HG03432 (cell line): Measurements from ENCODE around the gene SOD3.

Experiments
- ATAC-seq: cut with Tn5 transposase; IDR thresholded peaks from one replicate; pipeline ENCODE4 v1.9.1; 2021; ENCODE audit warnings: mild to moderate bottlenecking, moderate library complexity; ENCODE audit not compliant: unreplicated experiment

The SOD3 gene

GRCh38 chr4:24774452-24774851 lies 20.9 kb upstream of the SOD3 start:
- no peak for ATAC-seq

DNA sequence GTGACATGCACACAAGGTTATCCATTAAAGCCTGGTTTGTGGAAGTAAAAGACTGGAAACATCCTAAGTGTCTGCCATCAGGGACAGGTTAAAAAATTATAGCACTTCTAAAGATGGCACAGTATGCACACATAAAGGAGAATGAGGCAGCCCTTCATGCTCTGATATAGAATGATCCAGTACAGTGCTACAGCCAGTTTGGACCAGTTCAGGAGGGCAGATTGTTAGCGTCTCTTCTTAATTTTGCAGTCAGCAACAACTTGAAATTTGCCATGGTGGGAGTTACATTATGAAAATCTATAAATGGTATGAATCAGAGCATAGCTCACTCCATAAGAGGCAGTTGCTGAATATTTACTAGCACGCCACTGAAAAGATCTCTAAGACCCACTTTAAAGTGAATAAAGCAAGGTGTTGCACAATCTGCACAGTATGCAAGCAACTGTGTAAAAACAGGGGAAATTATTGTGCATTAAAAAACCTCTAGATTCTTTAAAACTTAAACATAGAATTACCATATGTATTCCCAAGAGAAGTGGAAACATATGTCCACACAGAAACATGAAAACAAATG lies 20.3 kb upstream of the SOD3 start:
- ATAC-seq, result no peak

GRCh38 chr4:24775750-24776149 lies 19.6 kb upstream of the SOD3 start:
- ATAC-seq, result no peak

- ATAC-seq, result no peak
Observed at GRCh38 chr4:24777536-24778463, 17.6 kb upstream of the SOD3 start.

GRCh38 chr4:24778464-24779225 lies 16.7 kb upstream of the SOD3 start:
- no peak for ATAC-seq

- no peak for ATAC-seq
Observed at GRCh38 chr4:24780936-24781495, 14.4 kb upstream of the SOD3 start.

DNA sequence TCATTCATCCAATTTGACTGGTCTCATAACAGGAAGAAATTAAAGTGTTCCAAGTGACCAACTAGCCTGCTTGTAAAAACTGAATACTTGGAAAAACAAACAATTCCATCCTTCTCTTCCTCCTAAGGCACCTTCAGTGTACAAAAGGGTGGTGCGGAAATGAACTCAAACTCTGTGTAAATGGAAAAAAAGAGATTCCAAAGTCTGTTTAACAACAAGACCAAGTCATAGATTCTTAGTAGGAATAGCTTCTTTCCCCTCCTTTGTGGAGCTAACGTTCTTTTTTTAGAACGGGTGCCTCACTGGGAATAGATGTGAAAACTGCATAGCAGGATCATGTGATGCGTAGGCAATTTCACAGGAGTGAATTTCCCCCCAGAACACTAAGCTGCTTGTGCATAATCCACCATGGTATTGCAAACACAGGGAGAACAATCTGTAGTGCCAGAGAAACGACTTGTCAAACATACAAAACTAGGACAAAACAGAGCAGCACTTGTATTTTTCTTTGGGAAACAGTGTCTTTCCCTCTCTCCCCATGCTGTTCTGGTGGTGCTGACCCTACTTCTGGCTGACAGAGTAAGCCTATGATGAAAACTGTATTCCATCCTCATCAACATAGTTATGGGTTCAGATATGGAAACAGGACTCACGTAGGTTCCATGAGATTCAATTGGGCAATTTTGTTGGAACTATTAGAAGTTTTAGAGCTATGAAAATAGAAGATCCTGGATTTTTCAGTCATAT lies 13.2 kb upstream of the SOD3 start:
- no peak for ATAC-seq

- ATAC-seq, result no peak
Observed at GRCh38 chr4:24783506-24783905, 11.9 kb upstream of the SOD3 start.

DNA sequence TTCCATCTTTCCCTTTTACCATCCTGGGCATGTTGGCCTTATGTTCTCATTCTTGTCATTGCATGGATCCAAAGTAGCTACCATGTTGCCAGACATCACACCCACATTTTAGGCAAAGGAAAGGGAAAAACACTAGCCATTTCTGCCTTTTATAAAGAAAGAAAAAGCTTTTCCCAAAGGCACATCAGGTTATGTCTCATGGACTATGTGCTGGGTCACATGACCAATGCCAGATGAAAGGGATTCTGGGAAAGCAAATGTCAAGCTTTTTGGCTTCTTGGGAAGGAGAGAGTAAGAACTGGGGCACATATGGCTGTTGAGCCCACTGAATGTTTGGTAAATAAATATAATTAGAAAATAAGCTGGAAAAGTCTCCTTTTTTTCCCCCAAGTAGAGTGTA lies 4.3 kb upstream of the SOD3 start:
- ATAC-seq, result no peak

DNA sequence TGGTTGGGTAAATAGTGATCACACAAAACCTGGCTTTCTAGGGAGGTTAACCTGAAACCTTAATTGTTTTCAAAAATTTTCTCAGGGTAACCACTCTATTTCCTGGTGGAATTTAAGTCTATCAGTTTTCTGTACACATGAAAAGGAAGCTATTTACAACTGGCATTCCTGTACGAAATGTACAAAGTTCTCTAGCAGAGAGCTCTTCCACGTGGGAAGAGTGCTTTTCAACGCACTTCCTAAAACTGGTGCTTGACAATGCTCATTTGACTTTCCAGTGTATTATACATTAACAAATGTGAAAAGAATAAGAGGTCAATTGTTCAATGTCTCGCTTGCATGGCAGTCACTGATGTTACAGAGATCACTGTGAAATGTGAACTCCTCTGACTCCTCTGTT lies 2.8 kb upstream of the SOD3 start:
- no peak for ATAC-seq

DNA sequence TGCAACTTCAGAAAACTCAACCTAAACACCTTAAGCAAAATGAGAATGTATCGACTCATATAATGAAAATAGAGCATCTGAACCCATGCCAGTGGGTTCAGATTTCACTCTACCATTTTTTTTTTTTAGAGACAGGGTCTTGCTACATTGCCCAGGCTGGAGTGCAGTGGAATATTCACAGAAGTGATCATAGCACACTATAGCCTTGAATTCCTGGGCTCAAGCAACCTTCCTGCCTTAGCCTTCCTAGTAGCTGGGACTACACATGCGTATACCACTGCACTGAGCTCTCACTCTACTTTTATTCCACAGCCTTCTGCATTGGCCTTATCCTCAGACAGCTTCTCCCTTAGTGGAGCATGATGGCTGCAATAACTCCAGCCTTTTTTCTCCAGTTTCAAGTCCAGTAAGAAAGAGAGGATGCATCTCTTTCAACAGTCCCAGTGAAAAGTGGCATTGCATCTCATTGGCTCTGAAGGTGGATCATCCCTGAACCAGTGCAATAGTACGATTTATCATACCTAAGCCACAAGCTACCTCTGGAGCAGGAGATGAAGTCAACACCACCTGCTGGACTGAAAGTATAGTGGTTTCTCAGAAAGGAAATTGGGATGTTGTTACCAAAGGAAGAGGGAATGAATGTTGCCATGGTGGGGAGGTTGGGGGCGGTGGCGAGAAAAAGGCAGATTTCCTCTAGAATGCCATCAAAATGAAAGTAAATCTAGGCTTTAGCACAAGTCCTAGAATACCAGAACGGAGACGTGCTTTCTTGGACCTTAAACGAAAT lies 2.0 kb upstream of the SOD3 start:
- ATAC-seq, result no peak

- ATAC-seq, result no peak
Observed at GRCh38 chr4:24794051-24794450, 1.3 kb upstream of the SOD3 start.

- ATAC-seq, result no peak
Observed at GRCh38 chr4:24794480-24794879, 893 bp upstream of the SOD3 start.

DNA sequence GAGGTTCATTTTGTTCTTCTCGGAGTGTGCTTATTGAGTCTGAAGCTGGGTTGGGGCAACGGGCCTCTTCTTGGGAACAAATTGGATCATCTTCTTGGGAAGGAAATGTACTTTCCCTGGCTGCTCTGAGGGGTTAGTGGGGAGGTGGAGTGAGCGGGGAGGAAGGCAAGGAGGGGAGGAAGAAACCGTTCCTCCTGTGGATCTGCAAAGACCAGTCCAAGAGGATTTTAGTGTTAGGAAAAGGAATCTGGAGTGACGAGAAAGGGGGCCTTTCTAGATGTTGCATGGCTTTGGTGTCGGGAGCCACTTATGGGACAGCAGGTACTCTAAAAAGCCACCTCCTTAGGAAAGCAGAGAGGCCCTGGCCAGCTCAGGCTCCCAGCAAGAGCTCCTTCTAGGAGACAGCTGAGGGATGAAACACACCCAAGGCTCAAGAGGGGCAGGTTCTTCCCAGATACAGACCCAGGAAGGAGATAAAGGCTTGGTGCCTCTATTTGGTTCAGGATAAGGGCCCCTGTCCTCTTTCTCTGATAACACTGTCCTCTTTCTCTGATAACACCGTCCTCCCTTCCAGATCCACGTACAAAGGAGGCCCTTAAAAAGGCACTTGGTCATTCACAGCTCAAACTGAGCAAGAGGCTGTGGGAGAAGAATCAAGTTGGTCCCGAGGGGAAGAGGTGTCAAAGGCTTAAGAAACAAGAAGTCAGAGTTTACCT lies 451 bp downstream of the SOD3 start:
- ATAC-seq, result no peak

DNA sequence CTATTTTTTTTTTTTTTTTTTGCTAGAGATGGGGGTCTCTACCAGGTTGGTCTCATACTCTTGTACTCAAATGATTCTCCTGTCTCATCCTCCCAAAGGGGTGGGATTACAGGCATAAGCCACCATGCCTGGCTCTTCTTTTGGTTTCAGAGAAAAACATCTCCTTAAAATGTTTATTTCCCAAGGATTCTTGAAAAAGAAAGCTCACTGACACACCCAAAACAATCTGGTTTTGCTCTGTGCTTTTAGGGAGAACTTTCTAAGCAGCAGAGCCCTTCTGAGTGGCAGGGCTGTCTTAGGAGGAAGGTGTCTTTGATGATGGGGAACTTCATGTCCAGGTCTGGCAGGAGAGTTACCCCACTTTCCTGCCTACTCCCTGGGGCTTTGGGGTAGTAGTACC lies 1.2 kb downstream of the SOD3 start:
- ATAC-seq, result no peak

DNA sequence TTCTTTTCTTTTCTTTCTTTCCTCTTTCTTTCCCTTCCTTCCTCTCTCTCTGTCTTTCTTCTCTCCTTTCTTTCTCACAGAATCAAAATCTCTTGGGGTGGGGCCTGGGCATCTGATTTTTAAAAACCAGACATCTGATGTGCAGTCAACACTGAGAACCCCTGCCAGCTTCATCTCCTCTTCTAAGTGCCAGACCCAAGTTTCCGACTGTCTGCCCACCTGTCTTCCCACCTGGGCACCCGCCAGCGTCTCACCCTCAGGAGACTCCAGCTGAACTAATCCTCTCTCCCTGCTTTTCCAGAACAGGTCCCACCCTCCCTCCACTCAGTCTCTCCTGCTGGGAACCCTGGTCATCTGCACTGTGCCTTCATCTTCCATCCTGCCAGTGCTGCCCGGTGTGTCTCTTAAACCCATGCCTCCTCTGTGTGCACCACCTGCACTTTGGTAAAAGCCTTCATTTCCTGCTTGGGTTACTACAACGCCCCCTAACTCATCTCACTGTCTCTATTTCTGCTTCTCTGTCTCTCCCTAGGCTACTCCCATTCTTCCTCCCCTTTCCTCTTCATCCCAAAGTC lies 2.8 kb downstream of the SOD3 start:
- no peak for ATAC-seq

DNA sequence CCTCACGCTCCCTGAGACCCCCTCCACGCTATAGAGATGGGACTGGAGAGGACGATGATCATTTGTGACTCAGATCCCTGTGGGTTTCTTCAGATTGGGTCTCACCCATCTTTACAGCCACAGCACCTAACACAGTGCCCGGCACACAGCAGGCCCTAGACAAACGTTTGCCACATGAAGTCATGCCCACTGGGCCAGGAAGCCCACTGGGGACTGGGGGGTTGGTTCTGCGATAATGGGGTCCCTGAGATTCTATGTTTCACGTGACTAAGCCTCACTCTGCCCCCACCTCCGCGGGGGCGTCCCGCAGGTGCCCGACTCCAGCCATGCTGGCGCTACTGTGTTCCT lies 3.8 kb downstream of the SOD3 start:
- ATAC-seq, result no peak

- no peak for ATAC-seq
Observed at GRCh38 chr4:24799544-24800324, 4.4 kb downstream of the SOD3 start.
